ENCODE data around the gene SH3BGRL.

SH3BGRL gene

GRCh38 chrX:81202943-81203342 is 1.0 kb downstream of the SH3BGRL start:
- Histone ChIP-seq H4K20me1 (ENCODE audit: insufficient read depth, low read length) (no peaks in the 10 kb centered on the region; the same call in 1 of the 2 replicates), H3K4me3 (ENCODE audit: low read depth in 1 of 2, low read length in 2 of 2) (peak overlapping the region; percentile 52 to 78), H3K36me3 (ENCODE audit: insufficient read depth, low read length) (no peaks in the 10 kb centered on the region; the same call in 1 of the 2 replicates), H3K9ac (ENCODE audit: low read depth, low read length) (peak overlapping the region; percentile 72), H3K79me2 (ENCODE audit: insufficient read depth, low read length) (peaks cover 65% of the 10 kb centered on the region), H3K4me2 (ENCODE audit: insufficient read depth, low read length) (peak overlapping the region; percentile 83), H3K9me3 (ENCODE audit: insufficient read depth, low read length, severe bottlenecking) (no peaks in the 10 kb centered on the region), H3K4me1 (ENCODE audit: insufficient read depth, low read length) (peaks cover 31% of the 10 kb centered on the region), H3K27me3 (ENCODE audit: insufficient read depth, low read length, poor library complexity) (no peaks in the 10 kb centered on the region), H2AFZ (ENCODE audit: low read depth, low read length) (peak overlapping the region; percentile 28; the same call in 1 of the 2 replicates), H3K27ac (ENCODE audit: low read length) (peak overlapping the region; percentile 97)
- DNase-seq = no peak
- no peak for TF ChIP-seq EZH2 (IDR thresholded peaks at IDR 0.05; ENCODE audit: borderline replicate concordance, low read depth, low read length, severe bottlenecking)
- TF ChIP-seq CTCF (IDR thresholded peaks at IDR 0.05; ENCODE audit: borderline replicate concordance, extremely low read depth, low read length, poor library complexity, severe bottlenecking) = no peak
- no peak for ATAC-seq (ENCODE audit: insufficient read depth, low read depth)

- Histone ChIP-seq H3K4me3 (ENCODE audit: low read depth in 1 of 2, low read length in 2 of 2) (no peak overlapping the region), H3K9ac (ENCODE audit: low read depth, low read length) (no peak overlapping the region), H3K4me1 (ENCODE audit: insufficient read depth, low read length) (peaks cover 31% of the 10 kb centered on the region), H3K27me3 (ENCODE audit: insufficient read depth, low read length, poor library complexity) (no peaks in the 10 kb centered on the region), H3K79me2 (ENCODE audit: insufficient read depth, low read length) (peaks cover 86% of the 10 kb centered on the region), H3K9me3 (ENCODE audit: insufficient read depth, low read length, severe bottlenecking) (no peaks in the 10 kb centered on the region), H4K20me1 (ENCODE audit: insufficient read depth, low read length) (no peaks in the 10 kb centered on the region; the same call in 1 of the 2 replicates), H3K27ac (ENCODE audit: low read length) (no peak overlapping the region), H2AFZ (ENCODE audit: low read depth, low read length) (no peak overlapping the region), H3K36me3 (ENCODE audit: insufficient read depth, low read length) (no peaks in the 10 kb centered on the region; the same call in 1 of the 2 replicates), H3K4me2 (ENCODE audit: insufficient read depth, low read length) (no peak overlapping the region)
- DNase-seq (no peak), ATAC-seq (ENCODE audit: insufficient read depth, low read depth) (no peak)
- TF ChIP-seq EZH2 (IDR thresholded peaks at IDR 0.05; ENCODE audit: borderline replicate concordance, low read depth, low read length, severe bottlenecking) = no peak
- no peak for TF ChIP-seq CTCF (IDR thresholded peaks at IDR 0.05; ENCODE audit: borderline replicate concordance, extremely low read depth, low read length, poor library complexity, severe bottlenecking)
These were observed 3.6 kb downstream of the SH3BGRL start for GRCh38 chrX:81205551-81205950.

GRCh38 chrX:81206476-81206875 is 4.6 kb downstream of the SH3BGRL start:
- Histone ChIP-seq H3K27me3 (ENCODE audit: insufficient read depth, low read length, poor library complexity) (no peaks in the 10 kb centered on the region), H3K9ac (ENCODE audit: low read depth, low read length) (no peak overlapping the region), H3K4me3 (ENCODE audit: low read depth in 1 of 2, low read length in 2 of 2) (no peak overlapping the region), H3K79me2 (ENCODE audit: insufficient read depth, low read length) (peaks cover 82% of the 10 kb centered on the region), H3K4me2 (ENCODE audit: insufficient read depth, low read length) (peak overlapping the region; percentile 27; the same call in 1 of the 2 replicates), H3K9me3 (ENCODE audit: insufficient read depth, low read length, severe bottlenecking) (no peaks in the 10 kb centered on the region), H2AFZ (ENCODE audit: low read depth, low read length) (no peak overlapping the region), H3K27ac (ENCODE audit: low read length) (no peak overlapping the region), H4K20me1 (ENCODE audit: insufficient read depth, low read length) (no peaks in the 10 kb centered on the region; the same call in 1 of the 2 replicates), H3K36me3 (ENCODE audit: insufficient read depth, low read length) (no peaks in the 10 kb centered on the region; the same call in 1 of the 2 replicates), H3K4me1 (ENCODE audit: insufficient read depth, low read length) (peaks cover 25% of the 10 kb centered on the region)
- DNase-seq = no peak
- ATAC-seq (ENCODE audit: insufficient read depth, low read depth) = no peak
- TF ChIP-seq EZH2 (IDR thresholded peaks at IDR 0.05; ENCODE audit: borderline replicate concordance, low read depth, low read length, severe bottlenecking) (no peak), CTCF (IDR thresholded peaks at IDR 0.05; ENCODE audit: borderline replicate concordance, extremely low read depth, low read length, poor library complexity, severe bottlenecking) (no peak)
